GM19438 (cell line): Measurements from ENCODE around the gene STAB1.

Source experiments
- ATAC-seq: cut with Tn5 transposase; IDR thresholded peaks from one replicate; pipeline ENCODE4 v1.9.1; 2021; ENCODE audit warnings: low read depth; ENCODE audit not compliant: unreplicated experiment

STAB1 gene

GRCh38 chr3:52532838-52533622 lies 37.9 kb downstream of the STAB1 start:
- no peak for ATAC-seq

GRCh38 chr3:52533623-52534280 lies 38.6 kb downstream of the STAB1 start, which contains the start of gene NT5DC2:
Gene NT5DC2 (minus strand): TSS chr3:52533857. CDS start chr3:52533737, 120 bp downstream.
- ATAC-seq, result no peak

GRCh38 chr3:52534281-52535183 lies 39.4 kb downstream of the STAB1 start:
- ATAC-seq, result no peak

DNA sequence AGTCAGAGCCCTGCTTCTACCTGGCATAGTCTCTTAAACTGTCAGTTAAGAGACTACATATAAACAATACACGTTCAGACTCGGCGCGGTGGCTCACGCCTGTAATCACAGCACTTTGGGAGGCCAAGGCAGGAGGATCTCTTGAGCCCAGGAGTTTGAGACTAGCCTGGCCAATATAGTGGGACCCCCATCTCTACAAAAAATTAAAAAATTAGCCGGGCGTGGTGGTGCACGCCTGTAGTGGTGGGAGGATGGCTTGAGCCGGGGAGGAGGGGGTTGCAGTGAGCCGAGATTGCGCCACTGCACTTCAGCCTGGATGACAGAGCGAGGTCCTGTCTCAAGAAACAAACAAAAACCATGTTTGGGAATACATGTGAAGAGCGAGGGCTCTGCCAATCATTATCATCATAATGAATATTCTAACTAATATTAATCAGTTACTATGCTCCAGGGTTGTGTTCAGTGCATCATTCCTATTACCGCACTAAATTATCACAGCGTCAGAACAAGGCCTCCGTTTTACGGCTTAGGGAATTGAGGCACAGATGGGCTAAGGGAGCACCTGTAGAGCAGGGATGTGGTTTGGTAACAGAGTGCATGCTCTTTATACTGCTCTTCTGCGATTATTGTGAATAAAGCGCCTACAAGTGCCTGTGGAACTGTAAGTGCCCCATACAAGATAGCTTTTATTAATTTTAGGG lies 40.4 kb downstream of the STAB1 start:
- no peak for ATAC-seq

DNA sequence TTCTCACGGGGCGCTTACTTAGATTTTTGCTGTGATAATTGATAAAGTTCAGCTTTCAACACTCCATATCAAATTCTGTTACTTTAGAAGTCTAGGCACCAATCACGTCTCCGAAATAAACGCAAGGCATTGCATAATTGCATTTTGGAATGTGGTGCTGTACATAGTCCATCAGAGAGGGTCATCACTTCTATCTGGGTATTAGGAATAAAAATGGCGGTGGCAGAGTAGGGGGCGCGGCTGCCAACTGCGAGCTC lies 40.9 kb downstream of the STAB1 start:
- no peak for ATAC-seq

GRCh38 chr3:52536369-52537164 lies 41.4 kb downstream of the STAB1 start, which contains the start of gene UQCC5:
Gene UQCC5 (plus strand): TSS chr3:52536605. CDS start chr3:52536756, 151 bp downstream.
- ATAC-seq, result peak; percentile 85

GRCh38 chr3:52537165-52537620 lies 42.1 kb downstream of the STAB1 start:
- no peak for ATAC-seq

DNA sequence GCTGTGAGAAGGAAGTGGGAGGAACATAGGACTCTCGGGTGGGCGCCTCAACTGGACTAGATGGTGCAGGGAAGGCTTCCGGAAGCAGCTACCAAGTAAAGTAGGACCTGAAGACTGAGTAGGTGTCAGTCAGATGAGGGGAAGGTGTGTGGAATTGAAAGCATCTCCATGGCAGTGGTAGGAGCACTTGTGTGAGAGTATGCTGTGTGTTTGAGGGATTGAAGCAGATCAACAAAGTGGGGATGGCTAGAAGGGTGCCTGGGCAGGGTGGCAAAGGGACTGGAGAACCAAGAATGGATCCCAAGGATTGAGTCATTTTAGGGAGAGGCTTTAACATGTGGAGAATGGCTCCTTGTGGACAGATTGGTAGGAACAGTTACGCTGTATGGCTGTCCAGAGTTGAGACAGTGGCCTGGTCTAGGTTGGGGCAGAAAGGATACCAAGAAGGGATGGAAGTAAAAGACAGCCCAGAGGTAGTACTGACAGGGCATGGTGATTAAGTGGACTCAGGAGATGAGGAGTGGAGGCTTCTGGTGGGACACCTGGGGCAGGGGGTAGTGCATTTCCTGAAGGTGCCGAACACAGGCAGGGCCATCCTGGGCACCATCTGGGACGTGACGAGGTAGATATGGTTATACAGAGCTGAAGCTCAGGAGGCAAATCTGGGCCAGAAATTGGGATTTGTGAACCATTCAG lies 42.7 kb downstream of the STAB1 start:
- ATAC-seq, result no peak

- ATAC-seq, result no peak
Observed at GRCh38 chr3:52539010-52539653, 44.0 kb downstream of the STAB1 start.

DNA sequence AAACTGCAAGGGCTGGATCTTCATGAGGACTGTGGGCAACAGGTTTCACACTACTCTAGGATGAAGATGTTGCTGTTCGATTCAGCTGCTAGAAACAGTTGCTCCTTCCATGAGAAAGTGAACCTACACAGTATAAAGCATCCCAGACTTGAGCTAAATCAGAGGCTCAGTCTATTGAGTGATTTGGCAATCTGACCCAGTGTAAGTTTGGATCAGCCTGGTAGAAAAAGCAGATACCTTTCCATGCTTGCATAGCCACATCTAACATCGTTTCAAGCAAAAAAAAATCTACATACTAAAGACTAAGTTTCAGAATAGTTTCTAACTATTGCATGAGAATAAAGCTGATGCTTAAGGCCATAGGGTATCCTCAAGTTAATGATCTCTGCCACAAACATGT lies 45.9 kb downstream of the STAB1 start:
- ATAC-seq, result no peak

DNA sequence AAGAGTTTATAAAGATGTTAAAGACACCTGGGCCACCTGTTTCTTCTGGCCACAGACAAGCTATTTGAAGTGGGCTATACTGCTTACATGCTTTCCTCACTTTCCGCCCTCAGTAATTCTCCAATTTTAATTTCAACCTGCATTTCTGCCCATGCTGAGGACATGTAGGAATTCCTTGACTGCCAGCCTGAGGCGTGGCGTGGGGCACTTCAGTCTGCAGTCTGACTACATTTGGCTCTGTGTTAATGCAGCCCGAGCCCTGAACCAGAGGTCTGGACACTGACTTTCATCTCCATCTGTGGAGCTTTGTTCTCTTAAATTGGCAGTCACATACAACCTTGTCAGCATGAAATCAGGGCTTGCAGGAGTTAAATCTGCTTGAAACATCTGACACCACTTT lies 49.8 kb downstream of the STAB1 start:
- no peak for ATAC-seq

DNA sequence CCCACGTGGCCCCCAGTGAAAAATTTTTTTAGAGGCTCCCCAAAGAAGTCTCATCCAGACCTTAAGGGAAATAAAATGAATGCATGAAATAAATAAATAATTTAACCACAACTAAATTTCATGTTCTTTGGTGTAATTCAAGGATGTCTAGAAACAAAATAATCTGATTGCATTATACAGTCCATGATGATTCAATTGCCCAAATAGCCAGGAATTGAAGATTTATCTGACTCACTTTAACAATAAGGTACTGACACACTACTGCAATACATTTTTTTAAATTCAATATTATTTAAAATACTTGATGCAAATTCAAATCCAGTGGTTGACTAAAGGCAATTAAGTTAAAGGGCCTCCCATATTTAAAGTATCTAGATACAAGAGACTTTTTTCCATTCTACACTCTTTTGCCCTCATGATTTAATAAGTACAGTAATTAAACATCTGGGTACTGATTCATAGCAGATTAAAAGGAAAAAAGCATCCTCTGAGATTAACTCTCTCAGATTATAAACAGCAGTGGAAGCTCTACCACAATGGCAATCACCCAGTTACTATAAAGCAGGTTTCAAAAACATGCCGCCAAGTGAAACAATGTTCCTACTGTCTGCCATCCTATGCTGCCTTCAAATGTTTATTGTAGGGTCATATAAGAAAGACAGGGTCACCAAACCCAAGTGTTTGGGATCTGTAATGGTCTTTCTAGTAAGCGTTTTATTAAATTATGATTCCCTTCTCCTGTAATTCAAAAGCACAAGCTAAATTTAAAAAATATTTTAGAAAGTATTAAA lies 51.2 kb downstream of the STAB1 start:
- no peak for ATAC-seq

DNA sequence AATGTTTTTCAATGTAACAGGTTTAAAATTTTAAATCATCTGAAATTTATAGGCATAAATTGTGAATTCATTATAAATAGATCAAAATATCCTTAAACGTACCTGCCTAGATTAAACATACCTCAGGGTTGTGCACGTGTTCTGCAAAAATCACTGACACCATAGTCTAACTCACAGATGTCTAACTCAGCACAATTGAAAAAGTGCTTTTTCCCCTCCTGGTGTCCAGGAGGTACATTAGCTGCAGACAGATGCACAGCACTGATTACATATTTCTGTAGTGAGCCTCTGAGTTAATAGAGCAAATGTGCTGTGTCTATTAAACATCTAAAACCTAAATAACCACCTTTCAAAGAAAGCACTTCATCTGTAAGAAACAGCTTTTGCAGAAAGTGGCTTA lies 52.0 kb downstream of the STAB1 start:
- ATAC-seq, result no peak

- ATAC-seq, result no peak
Observed at GRCh38 chr3:52551118-52551517, 56.0 kb downstream of the STAB1 start.

DNA sequence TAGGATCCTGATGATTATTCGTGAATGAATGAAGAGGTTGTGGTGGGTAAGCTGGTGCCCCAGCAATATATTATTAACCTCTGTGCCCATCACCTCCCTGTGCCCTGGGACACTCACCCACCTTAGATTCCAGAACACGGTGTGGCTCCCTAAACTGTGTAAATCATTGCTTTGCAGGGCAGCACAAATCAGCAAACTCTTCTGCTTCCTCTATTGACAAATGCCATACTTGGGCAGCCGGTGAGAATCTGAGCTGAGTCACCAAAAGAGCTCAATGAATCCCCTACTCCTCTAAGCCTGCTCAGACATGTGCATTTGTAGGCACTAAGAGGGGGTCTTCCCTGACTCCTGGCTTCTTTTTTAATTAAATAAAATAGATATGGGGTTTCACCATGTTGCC lies 57.0 kb downstream of the STAB1 start:
- no peak for ATAC-seq

- no peak for ATAC-seq
Observed at GRCh38 chr3:52554026-52554755, 59.1 kb downstream of the STAB1 start.

DNA sequence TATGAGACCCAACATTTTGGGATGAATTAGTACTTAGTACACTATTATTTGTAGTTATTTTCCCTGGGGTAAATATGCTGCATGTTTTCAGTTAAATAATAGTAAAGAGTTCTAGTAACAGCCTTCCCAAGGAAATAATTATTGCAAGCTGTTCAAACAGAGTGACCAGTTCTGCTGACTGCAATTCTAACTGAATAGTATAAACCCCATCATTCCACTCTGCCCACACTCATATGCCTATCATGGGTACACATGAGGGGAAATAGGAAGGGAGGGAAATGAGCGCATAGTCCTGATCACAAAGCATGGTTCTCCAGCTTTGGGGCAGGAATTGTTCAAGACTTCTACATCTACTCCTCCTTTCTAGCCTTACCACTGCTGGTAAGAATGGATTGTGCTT lies 59.9 kb downstream of the STAB1 start:
- ATAC-seq, result no peak
